ENCODE data around the gene ZNF296. TPM values are rescaled to one million over a fixed set of nuclear protein-coding genes. Genes with fewer than 3 reads are reported as not detected.

ZNF296 gene
- polyA plus RNA-seq, 1 donor from 2014 or later, result 1.4 TPM

DNA sequence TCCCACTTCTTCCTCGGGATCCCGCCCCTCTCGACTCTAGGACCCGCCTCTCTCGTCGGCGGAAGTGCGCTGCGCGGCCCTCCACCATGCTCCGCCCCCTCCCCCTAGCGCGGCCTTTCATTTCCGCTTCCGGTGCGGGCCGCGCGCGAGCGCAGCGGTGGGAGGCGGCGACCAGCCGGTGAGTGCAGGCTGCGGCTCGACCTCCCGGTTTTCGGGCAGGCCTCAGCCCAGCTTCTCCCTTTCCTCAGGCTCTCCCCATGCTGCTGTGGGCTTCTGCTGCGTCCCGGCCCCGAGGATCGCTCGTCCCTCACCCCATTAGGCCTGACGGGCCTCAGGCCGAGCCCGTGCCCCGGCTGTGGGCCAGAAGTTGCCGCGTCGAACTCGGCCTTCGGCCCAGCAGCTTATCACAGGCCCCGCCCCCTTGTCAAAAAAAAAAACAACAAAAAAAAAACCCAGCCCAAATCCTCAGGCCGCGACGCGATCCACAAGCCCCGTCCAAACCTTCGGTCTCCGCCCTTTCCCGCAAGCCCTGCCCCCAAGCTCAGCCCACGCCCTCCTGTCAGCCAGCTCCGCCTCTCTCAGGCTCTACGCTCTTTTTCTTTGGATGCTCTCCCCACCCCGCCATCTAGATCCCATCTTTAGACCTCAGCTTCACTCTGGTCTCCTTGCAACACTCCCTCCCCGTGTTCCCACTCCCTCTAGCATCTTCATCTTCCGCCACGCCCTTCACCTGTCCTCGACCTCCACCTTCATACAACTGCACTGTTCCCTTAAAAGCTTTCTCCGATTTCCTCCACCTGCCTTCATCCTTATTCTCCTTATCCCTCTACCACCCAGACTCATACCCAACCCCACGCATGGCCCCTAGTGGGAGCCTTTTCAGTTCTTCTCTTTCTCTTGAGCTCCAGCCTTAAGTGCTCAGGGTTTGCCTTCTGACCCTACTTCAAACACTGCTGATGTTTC, 37.1 kb downstream of the ZNF296 start, which contains the start of gene CLASRP:
CLASRP (plus strand) TSS at position 115 of the 963 bp plus-strand sequence. CDS start 1,168 bp downstream, outside the sequence.
- Histone ChIP-seq H3K9me3 (ENCODE audit: low read length) (no peaks in the 10 kb centered on the region), H3K27me3 (ENCODE audit: insufficient read depth, low read depth, low read length) (no peaks in the 10 kb centered on the region), H3F3A (ENCODE audit: insufficient read depth, low read length, poor library complexity, severe bottlenecking) (no peaks in the 10 kb centered on the region), H4K20me1 (ENCODE audit: insufficient read depth) (no peaks in the 10 kb centered on the region), H3K9ac (ENCODE audit: low read length) (peak within 1 kb of the TSS; percentile 90), H2AFZ (ENCODE audit: low read depth, low read length) (peak within 1 kb of the TSS; percentile 72), H3K36me3 (ENCODE audit: insufficient read depth, low read length) (no peaks in the 10 kb centered on the region), H3K4me3 (ENCODE audit: low read length) (peak within 1 kb of the TSS; percentile 93), H3K79me2 (replicated peaks; ENCODE audit: insufficient read depth, low read length) (peaks cover 19% of the 10 kb centered on the region), H3K9me2 (ENCODE audit: insufficient read depth, low read length) (no peaks in the 10 kb centered on the region), H3K4me2 (ENCODE audit: low read length) (peak within 1 kb of the TSS; percentile 71), H3K27ac (ENCODE audit: low read length) (peak within 1 kb of the TSS; percentile 78)
- TF ChIP-seq, protein P1, sequence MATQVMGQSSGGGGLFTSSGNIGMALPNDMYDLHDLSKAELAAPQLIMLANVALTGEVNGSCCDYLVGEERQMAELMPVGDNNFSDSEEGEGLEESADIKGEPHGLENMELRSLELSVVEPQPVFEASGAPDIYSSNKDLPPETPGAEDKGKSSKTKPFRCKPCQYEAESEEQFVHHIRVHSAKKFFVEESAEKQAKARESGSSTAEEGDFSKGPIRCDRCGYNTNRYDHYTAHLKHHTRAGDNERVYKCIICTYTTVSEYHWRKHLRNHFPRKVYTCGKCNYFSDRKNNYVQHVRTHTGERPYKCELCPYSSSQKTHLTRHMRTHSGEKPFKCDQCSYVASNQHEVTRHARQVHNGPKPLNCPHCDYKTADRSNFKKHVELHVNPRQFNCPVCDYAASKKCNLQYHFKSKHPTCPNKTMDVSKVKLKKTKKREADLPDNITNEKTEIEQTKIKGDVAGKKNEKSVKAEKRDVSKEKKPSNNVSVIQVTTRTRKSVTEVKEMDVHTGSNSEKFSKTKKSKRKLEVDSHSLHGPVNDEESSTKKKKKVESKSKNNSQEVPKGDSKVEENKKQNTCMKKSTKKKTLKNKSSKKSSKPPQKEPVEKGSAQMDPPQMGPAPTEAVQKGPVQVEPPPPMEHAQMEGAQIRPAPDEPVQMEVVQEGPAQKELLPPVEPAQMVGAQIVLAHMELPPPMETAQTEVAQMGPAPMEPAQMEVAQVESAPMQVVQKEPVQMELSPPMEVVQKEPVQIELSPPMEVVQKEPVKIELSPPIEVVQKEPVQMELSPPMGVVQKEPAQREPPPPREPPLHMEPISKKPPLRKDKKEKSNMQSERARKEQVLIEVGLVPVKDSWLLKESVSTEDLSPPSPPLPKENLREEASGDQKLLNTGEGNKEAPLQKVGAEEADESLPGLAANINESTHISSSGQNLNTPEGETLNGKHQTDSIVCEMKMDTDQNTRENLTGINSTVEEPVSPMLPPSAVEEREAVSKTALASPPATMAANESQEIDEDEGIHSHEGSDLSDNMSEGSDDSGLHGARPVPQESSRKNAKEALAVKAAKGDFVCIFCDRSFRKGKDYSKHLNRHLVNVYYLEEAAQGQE (IDR thresholded peaks at IDR 0.05; ENCODE audit: borderline replicate concordance), result peak; percentile 36
- TF ChIP-seq, protein P2, sequence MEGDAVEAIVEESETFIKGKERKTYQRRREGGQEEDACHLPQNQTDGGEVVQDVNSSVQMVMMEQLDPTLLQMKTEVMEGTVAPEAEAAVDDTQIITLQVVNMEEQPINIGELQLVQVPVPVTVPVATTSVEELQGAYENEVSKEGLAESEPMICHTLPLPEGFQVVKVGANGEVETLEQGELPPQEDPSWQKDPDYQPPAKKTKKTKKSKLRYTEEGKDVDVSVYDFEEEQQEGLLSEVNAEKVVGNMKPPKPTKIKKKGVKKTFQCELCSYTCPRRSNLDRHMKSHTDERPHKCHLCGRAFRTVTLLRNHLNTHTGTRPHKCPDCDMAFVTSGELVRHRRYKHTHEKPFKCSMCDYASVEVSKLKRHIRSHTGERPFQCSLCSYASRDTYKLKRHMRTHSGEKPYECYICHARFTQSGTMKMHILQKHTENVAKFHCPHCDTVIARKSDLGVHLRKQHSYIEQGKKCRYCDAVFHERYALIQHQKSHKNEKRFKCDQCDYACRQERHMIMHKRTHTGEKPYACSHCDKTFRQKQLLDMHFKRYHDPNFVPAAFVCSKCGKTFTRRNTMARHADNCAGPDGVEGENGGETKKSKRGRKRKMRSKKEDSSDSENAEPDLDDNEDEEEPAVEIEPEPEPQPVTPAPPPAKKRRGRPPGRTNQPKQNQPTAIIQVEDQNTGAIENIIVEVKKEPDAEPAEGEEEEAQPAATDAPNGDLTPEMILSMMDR (IDR thresholded peaks at IDR 0.05; ENCODE audit: poor library complexity, severe bottlenecking), result no peak
- TF ChIP-seq POLR2AphosphoS5 (IDR thresholded peaks at IDR 0.05), result peak; percentile 97
- no peak for TF ChIP-seq RAD21 (conservative IDR thresholded peaks at IDR 0.05)
- TF ChIP-seq MXI1 (conservative IDR thresholded peaks at IDR 0.05; ENCODE audit: poor library complexity, severe bottlenecking), result peak; percentile 90
- TF ChIP-seq SMC3 (conservative IDR thresholded peaks at IDR 0.05; ENCODE audit: poor library complexity), result peak; percentile 11
- TF ChIP-seq TAF1 (IDR thresholded peaks at IDR 0.05; ENCODE audit: low read depth), result peak; percentile 56
- TF ChIP-seq EP300 (conservative IDR thresholded peaks at IDR 0.05; ENCODE audit: poor library complexity, severe bottlenecking), result no peak
- TF ChIP-seq EZH2 (IDR thresholded peaks at IDR 0.05; ENCODE audit: borderline replicate concordance, insufficient read depth, low read length, poor library complexity, severe bottlenecking), result no peak

DNA sequence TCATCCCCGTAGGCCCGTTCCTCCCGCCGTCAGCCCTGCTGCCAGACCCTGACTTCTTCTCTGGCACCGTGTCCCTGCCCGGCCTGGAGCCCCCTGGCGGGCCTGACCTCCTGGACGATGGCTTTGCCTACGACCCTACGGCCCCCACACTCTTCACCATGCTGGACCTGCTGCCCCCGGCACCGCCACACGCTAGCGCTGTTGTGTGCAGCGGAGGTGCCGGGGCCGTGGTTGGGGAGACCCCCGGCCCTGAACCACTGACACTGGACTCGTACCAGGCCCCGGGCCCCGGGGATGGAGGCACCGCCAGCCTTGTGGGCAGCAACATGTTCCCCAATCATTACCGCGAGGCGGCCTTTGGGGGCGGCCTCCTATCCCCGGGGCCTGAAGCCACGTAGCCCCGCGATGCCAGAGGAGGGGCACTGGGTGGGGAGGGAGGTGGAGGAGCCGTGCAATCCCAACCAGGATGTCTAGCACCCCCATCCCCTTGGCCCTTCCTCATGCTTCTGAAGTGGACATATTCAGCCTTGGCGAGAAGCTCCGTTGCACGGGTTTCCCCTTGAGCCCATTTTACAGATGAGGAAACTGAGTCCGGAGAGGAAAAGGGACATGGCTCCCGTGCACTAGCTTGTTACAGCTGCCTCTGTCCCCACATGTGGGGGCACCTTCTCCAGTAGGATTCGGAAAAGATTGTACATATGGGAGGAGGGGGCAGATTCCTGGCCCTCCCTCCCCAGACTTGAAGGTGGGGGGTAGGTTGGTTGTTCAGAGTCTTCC, 38.7 kb downstream of the ZNF296 start:
- Histone ChIP-seq H3K79me2 (replicated peaks; ENCODE audit: insufficient read depth, low read length) (peaks cover 19% of the 10 kb centered on the region), H3K27ac (ENCODE audit: low read length) (no peak overlapping the region), H3K9me3 (ENCODE audit: low read length) (no peaks in the 10 kb centered on the region), H3K9ac (ENCODE audit: low read length) (no peak overlapping the region), H3K4me2 (ENCODE audit: low read length) (no peak overlapping the region), H3K9me2 (ENCODE audit: insufficient read depth, low read length) (no peaks in the 10 kb centered on the region), H3F3A (ENCODE audit: insufficient read depth, low read length, poor library complexity, severe bottlenecking) (no peaks in the 10 kb centered on the region), H2AFZ (ENCODE audit: low read depth, low read length) (no peak overlapping the region), H3K36me3 (ENCODE audit: insufficient read depth, low read length) (no peaks in the 10 kb centered on the region), H3K4me3 (ENCODE audit: low read length) (no peak overlapping the region), H3K27me3 (ENCODE audit: insufficient read depth, low read depth, low read length) (no peaks in the 10 kb centered on the region), H4K20me1 (ENCODE audit: insufficient read depth) (no peaks in the 10 kb centered on the region)
- TF ChIP-seq TAF1 (IDR thresholded peaks at IDR 0.05; ENCODE audit: low read depth) (no peak), RAD21 (conservative IDR thresholded peaks at IDR 0.05) (no peak), EZH2 (IDR thresholded peaks at IDR 0.05; ENCODE audit: borderline replicate concordance, insufficient read depth, low read length, poor library complexity, severe bottlenecking) (no peak), POLR2AphosphoS5 (IDR thresholded peaks at IDR 0.05) (no peak), SMC3 (conservative IDR thresholded peaks at IDR 0.05; ENCODE audit: poor library complexity) (no peak), EP300 (conservative IDR thresholded peaks at IDR 0.05; ENCODE audit: poor library complexity, severe bottlenecking) (no peak), MXI1 (conservative IDR thresholded peaks at IDR 0.05; ENCODE audit: poor library complexity, severe bottlenecking) (no peak)
- TF ChIP-seq, protein P2 (IDR thresholded peaks at IDR 0.05; ENCODE audit: poor library complexity, severe bottlenecking), result no peak
- TF ChIP-seq, protein P1 (IDR thresholded peaks at IDR 0.05; ENCODE audit: borderline replicate concordance), result no peak

Data from neural cell (in vitro differentiated cells).